Esophagus squamous epithelium (tissue), 4 donors: ENCODE results near the gene TBC1D14.

Experiments
- POLR2A ChIP-seq, 4 donors: fragments of 450-650 bp; IDR thresholded peaks; one replicate each; pipeline ENCODE4 v1.6.1; 2017; ENCODE audit warnings: antibody characterized with exemption in 4 of 4, mild to moderate bottlenecking in 4 of 4, moderate library complexity in 3 of 4
- TF ChIP-seq, protein P1 (sequence below), 6 experiments: fragments of 450-650 bp in 4 of 6; fragments of 200-600 bp in 2 of 6; sonication (generic) in 2 of 6; IDR thresholded peaks; one replicate each; pipeline ENCODE4 v1.5.1; 2016 to 2019; ENCODE audit warnings: antibody characterized with exemption in 6 of 6, mild to moderate bottlenecking in 4 of 6, moderate library complexity in 4 of 6

GRCh38 chr4:7073526-7074390 lies 164.1 kb downstream of the TBC1D14 start:
- no peak for TF ChIP-seq POLR2A (IDR thresholded peaks at IDR 0.05)
- TF ChIP-seq, protein P1, sequence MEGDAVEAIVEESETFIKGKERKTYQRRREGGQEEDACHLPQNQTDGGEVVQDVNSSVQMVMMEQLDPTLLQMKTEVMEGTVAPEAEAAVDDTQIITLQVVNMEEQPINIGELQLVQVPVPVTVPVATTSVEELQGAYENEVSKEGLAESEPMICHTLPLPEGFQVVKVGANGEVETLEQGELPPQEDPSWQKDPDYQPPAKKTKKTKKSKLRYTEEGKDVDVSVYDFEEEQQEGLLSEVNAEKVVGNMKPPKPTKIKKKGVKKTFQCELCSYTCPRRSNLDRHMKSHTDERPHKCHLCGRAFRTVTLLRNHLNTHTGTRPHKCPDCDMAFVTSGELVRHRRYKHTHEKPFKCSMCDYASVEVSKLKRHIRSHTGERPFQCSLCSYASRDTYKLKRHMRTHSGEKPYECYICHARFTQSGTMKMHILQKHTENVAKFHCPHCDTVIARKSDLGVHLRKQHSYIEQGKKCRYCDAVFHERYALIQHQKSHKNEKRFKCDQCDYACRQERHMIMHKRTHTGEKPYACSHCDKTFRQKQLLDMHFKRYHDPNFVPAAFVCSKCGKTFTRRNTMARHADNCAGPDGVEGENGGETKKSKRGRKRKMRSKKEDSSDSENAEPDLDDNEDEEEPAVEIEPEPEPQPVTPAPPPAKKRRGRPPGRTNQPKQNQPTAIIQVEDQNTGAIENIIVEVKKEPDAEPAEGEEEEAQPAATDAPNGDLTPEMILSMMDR (IDR thresholded peaks at IDR 0.05): no peak
